WTC11 (cell line): ENCODE data around the gene AQP9.

Experiments used
- ATF6 ChIP-seq: sonication (generic); formaldehyde crosslinking; IDR thresholded peaks from 2 replicates; pipeline ENCODE4 v1.8.1; 2023; ENCODE audit warnings: mild to moderate bottlenecking, missing genetic modification reagents
- CDX4 ChIP-seq: fragments of 250-450 bp; sonication (Bioruptor Pico); IDR thresholded peaks from 2 replicates; pipeline ENCODE4 v1.9.0; 2021; ENCODE audit warnings: moderate library complexity, mild to moderate bottlenecking, inconsistent platforms, borderline replicate concordance
- NR1H2 ChIP-seq: sonication (generic); formaldehyde crosslinking; IDR thresholded peaks from 2 replicates; pipeline ENCODE4 v1.9.0; 2021; ENCODE audit warnings: mild to moderate bottlenecking, moderate library complexity, missing genetic modification reagents
- STAT6 ChIP-seq: sonication (generic); formaldehyde crosslinking; conservative IDR thresholded peaks from 2 replicates; pipeline ENCODE4 v1.8.1; 2023; ENCODE audit warnings: mild to moderate bottlenecking, low read depth, missing genetic modification reagents, moderate library complexity
- TEAD4 ChIP-seq: sonication (generic); formaldehyde crosslinking; IDR thresholded peaks from 2 replicates; pipeline ENCODE4 v1.8.0; 2022; ENCODE audit warnings: mild to moderate bottlenecking, missing genetic modification reagents
- USF2 ChIP-seq: sonication (generic); formaldehyde crosslinking; IDR thresholded peaks from 2 replicates; pipeline ENCODE4 v1.8.1; 2023; ENCODE audit warnings: mild to moderate bottlenecking, missing genetic modification reagents, moderate library complexity
- ZBTB21 ChIP-seq: sonication (generic); formaldehyde crosslinking; IDR thresholded peaks from 2 replicates; pipeline ENCODE4 v1.8.1; 2023; ENCODE audit warnings: mild to moderate bottlenecking, missing genetic modification reagents, borderline replicate concordance
- ZNF416 ChIP-seq: fragments of 250-450 bp; sonication (Bioruptor Pico); IDR thresholded peaks from 2 replicates; pipeline ENCODE4 v1.9.0; 2021; ENCODE audit warnings: mild to moderate bottlenecking, inconsistent platforms
- ZNF512 ChIP-seq: sonication (generic); formaldehyde crosslinking; IDR thresholded peaks from 2 replicates; pipeline ENCODE4 v1.8.1; 2022; ENCODE audit warnings: missing genetic modification reagents, borderline replicate concordance
- TF ChIP-seq, protein P1 (sequence below): fragments of 200-600 bp; IDR thresholded peaks from 2 replicates; pipeline ENCODE4 v1.8.0; 2022; ENCODE audit warnings: antibody characterized with exemption
- TF ChIP-seq, protein P2 (sequence below): sonication (generic); formaldehyde crosslinking; conservative IDR thresholded peaks from 2 replicates; pipeline ENCODE4 v1.8.1; 2022; ENCODE audit warnings: mild to moderate bottlenecking, missing genetic modification reagents
- TF ChIP-seq, protein P3 (sequence below): sonication (generic); formaldehyde crosslinking; IDR thresholded peaks from 2 replicates; pipeline ENCODE4 v1.8.1; 2023; ENCODE audit warnings: mild to moderate bottlenecking, moderate library complexity, missing genetic modification reagents
- TF ChIP-seq, protein P4 (sequence below): sonication (generic); formaldehyde crosslinking; IDR thresholded peaks from 2 replicates; pipeline ENCODE4 v1.8.0; 2022; ENCODE audit warnings: missing genetic modification reagents

DNA sequence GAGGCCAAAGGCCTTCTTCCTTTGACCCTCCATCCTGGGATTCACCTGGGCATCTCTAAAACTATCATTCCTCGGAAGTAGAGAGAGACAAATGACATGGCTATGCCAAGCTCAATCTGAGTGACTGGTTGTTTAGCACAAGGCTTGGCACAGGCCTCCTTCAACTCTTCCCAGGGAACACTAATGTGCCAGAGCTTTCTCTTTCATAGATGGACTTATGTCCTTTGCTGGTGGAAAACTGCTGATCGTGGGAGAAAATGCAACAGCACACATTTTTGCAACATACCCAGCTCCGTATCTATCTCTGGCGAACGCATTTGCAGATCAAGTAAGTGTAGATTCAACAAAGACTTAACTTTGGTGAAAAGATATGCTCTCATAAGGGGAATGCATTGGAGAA lies 36.5 kb downstream of the AQP9 start:
- TF ChIP-seq, protein P1, sequence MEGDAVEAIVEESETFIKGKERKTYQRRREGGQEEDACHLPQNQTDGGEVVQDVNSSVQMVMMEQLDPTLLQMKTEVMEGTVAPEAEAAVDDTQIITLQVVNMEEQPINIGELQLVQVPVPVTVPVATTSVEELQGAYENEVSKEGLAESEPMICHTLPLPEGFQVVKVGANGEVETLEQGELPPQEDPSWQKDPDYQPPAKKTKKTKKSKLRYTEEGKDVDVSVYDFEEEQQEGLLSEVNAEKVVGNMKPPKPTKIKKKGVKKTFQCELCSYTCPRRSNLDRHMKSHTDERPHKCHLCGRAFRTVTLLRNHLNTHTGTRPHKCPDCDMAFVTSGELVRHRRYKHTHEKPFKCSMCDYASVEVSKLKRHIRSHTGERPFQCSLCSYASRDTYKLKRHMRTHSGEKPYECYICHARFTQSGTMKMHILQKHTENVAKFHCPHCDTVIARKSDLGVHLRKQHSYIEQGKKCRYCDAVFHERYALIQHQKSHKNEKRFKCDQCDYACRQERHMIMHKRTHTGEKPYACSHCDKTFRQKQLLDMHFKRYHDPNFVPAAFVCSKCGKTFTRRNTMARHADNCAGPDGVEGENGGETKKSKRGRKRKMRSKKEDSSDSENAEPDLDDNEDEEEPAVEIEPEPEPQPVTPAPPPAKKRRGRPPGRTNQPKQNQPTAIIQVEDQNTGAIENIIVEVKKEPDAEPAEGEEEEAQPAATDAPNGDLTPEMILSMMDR: no peak
- no peak for TF ChIP-seq STAT6
- TF ChIP-seq, protein P2, sequence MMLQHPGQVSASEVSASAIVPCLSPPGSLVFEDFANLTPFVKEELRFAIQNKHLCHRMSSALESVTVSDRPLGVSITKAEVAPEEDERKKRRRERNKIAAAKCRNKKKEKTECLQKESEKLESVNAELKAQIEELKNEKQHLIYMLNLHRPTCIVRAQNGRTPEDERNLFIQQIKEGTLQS (CRISPR knock-in tag): no peak
- TF ChIP-seq USF2: no peak
- TF ChIP-seq, protein P3, sequence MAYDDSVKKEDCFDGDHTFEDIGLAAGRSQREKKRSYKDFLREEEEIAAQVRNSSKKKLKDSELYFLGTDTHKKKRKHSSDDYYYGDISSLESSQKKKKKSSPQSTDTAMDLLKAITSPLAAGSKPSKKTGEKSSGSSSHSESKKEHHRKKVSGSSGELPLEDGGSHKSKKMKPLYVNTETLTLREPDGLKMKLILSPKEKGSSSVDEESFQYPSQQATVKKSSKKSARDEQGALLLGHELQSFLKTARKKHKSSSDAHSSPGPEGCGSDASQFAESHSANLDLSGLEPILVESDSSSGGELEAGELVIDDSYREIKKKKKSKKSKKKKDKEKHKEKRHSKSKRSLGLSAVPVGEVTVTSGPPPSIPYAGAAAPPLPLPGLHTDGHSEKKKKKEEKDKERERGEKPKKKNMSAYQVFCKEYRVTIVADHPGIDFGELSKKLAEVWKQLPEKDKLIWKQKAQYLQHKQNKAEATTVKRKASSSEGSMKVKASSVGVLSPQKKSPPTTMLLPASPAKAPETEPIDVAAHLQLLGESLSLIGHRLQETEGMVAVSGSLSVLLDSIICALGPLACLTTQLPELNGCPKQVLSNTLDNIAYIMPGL: no peak
- TF ChIP-seq ZNF416 (CRISPR knock-in tag): no peak
- TF ChIP-seq ZNF512: no peak
- TF ChIP-seq CDX4 (CRISPR knock-in tag): no peak
- TF ChIP-seq ZBTB21 (CRISPR knock-in tag): no peak
- TF ChIP-seq NR1H2: no peak
- TF ChIP-seq TEAD4 (CRISPR knock-in tag): no peak
- TF ChIP-seq, protein P4, sequence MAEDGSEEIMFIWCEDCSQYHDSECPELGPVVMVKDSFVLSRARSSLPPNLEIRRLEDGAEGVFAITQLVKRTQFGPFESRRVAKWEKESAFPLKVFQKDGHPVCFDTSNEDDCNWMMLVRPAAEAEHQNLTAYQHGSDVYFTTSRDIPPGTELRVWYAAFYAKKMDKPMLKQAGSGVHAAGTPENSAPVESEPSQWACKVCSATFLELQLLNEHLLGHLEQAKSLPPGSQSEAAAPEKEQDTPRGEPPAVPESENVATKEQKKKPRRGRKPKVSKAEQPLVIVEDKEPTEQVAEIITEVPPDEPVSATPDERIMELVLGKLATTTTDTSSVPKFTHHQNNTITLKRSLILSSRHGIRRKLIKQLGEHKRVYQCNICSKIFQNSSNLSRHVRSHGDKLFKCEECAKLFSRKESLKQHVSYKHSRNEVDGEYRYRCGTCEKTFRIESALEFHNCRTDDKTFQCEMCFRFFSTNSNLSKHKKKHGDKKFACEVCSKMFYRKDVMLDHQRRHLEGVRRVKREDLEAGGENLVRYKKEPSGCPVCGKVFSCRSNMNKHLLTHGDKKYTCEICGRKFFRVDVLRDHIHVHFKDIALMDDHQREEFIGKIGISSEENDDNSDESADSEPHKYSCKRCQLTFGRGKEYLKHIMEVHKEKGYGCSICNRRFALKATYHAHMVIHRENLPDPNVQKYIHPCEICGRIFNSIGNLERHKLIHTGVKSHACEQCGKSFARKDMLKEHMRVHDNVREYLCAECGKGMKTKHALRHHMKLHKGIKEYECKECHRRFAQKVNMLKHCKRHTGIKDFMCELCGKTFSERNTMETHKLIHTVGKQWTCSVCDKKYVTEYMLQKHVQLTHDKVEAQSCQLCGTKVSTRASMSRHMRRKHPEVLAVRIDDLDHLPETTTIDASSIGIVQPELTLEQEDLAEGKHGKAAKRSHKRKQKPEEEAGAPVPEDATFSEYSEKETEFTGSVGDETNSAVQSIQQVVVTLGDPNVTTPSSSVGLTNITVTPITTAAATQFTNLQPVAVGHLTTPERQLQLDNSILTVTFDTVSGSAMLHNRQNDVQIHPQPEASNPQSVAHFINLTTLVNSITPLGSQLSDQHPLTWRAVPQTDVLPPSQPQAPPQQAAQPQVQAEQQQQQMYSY: no peak
- no peak for TF ChIP-seq ATF6 (CRISPR knock-in tag)
